ENCODE data around the gene MC5R. TPM values are rescaled to one million over a fixed set of nuclear protein-coding genes. Genes with fewer than 3 reads are reported as not detected.

Gene MC5R
- total RNA-seq, 1 donor from 2014 or later = 0.74 TPM

DNA sequence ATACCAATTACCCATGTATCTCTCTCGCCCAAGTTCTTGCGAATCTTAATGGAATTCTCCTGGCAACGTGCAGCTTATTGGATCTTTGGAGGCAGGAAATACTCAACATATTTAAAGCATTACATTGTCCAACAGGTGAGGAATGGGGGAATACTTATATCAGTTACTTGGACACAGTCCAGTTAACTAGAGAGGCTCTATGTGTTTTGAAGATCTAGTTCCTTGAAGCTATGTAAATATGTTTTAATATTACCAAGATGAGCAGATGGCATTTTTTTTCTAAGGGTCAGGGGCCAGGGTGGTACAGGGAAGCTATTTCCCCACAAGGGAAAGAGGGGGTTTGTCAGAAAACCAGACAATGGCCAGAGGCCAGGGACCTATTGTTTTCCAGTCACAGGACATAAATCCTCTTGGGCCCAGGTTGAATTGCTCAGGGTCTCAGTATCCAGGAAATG, 26.8 kb upstream of the MC5R start:
- H3K9me3 ChIP-seq = no peaks in the 10 kb centered on the region
- TF ChIP-seq POLR2A (IDR thresholded peaks at IDR 0.05) (no peak), POLR2AphosphoS5 (IDR thresholded peaks at IDR 0.05; ENCODE audit: insufficient read depth in 1 of 2, low read depth in 1 of 2) (no peak)
- TF ChIP-seq, protein P1, sequence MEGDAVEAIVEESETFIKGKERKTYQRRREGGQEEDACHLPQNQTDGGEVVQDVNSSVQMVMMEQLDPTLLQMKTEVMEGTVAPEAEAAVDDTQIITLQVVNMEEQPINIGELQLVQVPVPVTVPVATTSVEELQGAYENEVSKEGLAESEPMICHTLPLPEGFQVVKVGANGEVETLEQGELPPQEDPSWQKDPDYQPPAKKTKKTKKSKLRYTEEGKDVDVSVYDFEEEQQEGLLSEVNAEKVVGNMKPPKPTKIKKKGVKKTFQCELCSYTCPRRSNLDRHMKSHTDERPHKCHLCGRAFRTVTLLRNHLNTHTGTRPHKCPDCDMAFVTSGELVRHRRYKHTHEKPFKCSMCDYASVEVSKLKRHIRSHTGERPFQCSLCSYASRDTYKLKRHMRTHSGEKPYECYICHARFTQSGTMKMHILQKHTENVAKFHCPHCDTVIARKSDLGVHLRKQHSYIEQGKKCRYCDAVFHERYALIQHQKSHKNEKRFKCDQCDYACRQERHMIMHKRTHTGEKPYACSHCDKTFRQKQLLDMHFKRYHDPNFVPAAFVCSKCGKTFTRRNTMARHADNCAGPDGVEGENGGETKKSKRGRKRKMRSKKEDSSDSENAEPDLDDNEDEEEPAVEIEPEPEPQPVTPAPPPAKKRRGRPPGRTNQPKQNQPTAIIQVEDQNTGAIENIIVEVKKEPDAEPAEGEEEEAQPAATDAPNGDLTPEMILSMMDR (IDR thresholded peaks at IDR 0.05) = no peak
- H3K27me3 ChIP-seq = no peaks in the 10 kb centered on the region
- H3K36me3 ChIP-seq = no peaks in the 10 kb centered on the region
- peaks cover 8% of the 10 kb centered on the region for H3K4me1 ChIP-seq
- DNase-seq (ENCODE audit: extremely low spot score in 2 of 2) = no peak
- no peak overlapping the region for H3K4me3 ChIP-seq
- H3K27ac ChIP-seq = no peak overlapping the region
- intact Hi-C loops (cut with DNase I) = no loop called here

- intact Hi-C loops (cut with DNase I) = no loop called here
These were observed 24.6 kb upstream of the MC5R start for GRCh38 chr18:13799396-13799795.

GRCh38 chr18:13800505-13801259, 23.3 kb upstream of the MC5R start:
- no peak for DNase-seq (ENCODE audit: extremely low spot score in 2 of 2)
- no peaks in the 10 kb centered on the region for H3K36me3 ChIP-seq
- intact Hi-C loops (cut with DNase I) = no loop called here
- peak overlapping the region; percentile 14 to 18 for H3K4me3 ChIP-seq
- H3K27ac ChIP-seq = no peak overlapping the region
- no peaks in the 10 kb centered on the region for H3K27me3 ChIP-seq
- TF ChIP-seq POLR2A (IDR thresholded peaks at IDR 0.05) (no peak), POLR2AphosphoS5 (IDR thresholded peaks at IDR 0.05; ENCODE audit: insufficient read depth in 1 of 2, low read depth in 1 of 2) (no peak)
- TF ChIP-seq, protein P1 (IDR thresholded peaks at IDR 0.05) = no peak
- peaks cover 8% of the 10 kb centered on the region for H3K4me1 ChIP-seq
- no peaks in the 10 kb centered on the region for H3K9me3 ChIP-seq

More at GRCh38 chr18:13799396-13799795, 24.6 kb upstream of the MC5R start:
- no peak for DNase-seq (ENCODE audit: extremely low spot score in 2 of 2)
- H3K27me3 ChIP-seq = no peaks in the 10 kb centered on the region
- H3K4me1 ChIP-seq = peaks cover 8% of the 10 kb centered on the region
- H3K4me3 ChIP-seq = no peak overlapping the region
- no peaks in the 10 kb centered on the region for H3K36me3 ChIP-seq
- H3K27ac ChIP-seq = no peak overlapping the region
- H3K9me3 ChIP-seq = no peaks in the 10 kb centered on the region
- TF ChIP-seq, protein P1 (IDR thresholded peaks at IDR 0.05) = no peak
- TF ChIP-seq POLR2AphosphoS5 (IDR thresholded peaks at IDR 0.05; ENCODE audit: insufficient read depth in 1 of 2, low read depth in 1 of 2) (no peak), POLR2A (IDR thresholded peaks at IDR 0.05) (no peak)

GRCh38 chr18:13801260-13801601, 22.7 kb upstream of the MC5R start:
- Histone ChIP-seq H3K9me3 (no peaks in the 10 kb centered on the region), H3K27me3 (no peaks in the 10 kb centered on the region), H3K27ac (no peak overlapping the region), H3K4me3 (peak overlapping the region; percentile 14 to 18), H3K36me3 (no peaks in the 10 kb centered on the region), H3K4me1 (peaks cover 8% of the 10 kb centered on the region)
- intact Hi-C loops (cut with DNase I) = no loop called here
- no peak for TF ChIP-seq POLR2A (IDR thresholded peaks at IDR 0.05)
- TF ChIP-seq, protein P1 (IDR thresholded peaks at IDR 0.05) = no peak
- no peak for TF ChIP-seq POLR2AphosphoS5 (IDR thresholded peaks at IDR 0.05; ENCODE audit: insufficient read depth in 1 of 2, low read depth in 1 of 2)
- no peak for DNase-seq (ENCODE audit: extremely low spot score in 2 of 2)

DNA sequence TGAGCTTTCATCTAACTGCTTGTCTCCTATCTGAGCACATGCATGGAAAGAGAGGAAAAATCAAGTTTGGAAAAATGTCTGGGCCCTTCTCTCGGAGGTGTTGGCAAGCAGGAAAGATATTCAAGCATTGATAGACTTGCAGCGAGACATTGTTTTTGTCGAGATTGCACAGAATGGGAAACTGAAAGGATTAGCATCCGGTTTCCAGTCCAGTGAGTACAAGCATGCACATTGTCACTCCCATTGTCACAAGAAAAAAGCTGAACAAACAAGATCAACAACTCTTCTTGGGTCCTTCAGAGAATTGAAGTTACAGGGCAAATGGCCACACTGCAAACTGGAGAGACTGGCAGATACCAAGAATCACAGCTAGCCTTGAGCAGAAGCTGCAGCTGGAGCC, 19.6 kb upstream of the MC5R start:
- no peak overlapping the region for H3K4me3 ChIP-seq
- H3K4me1 ChIP-seq = peaks cover 8% of the 10 kb centered on the region
- no peak overlapping the region for H3K27ac ChIP-seq
- TF ChIP-seq, protein P1 (IDR thresholded peaks at IDR 0.05) = no peak
- TF ChIP-seq POLR2A (IDR thresholded peaks at IDR 0.05) (no peak), POLR2AphosphoS5 (IDR thresholded peaks at IDR 0.05; ENCODE audit: insufficient read depth in 1 of 2, low read depth in 1 of 2) (no peak)
- DNase-seq (ENCODE audit: extremely low spot score in 2 of 2) = no peak
- H3K27me3 ChIP-seq = no peaks in the 10 kb centered on the region
- no peaks in the 10 kb centered on the region for H3K36me3 ChIP-seq
- H3K9me3 ChIP-seq = no peaks in the 10 kb centered on the region
- intact Hi-C loops (cut with DNase I) = no loop called here

Measured in vagina (tissue), 2 donors.